ENCODE measurements around the gene NCOA5.

The NCOA5 gene

GRCh38 chr20:46122071-46122470 is 32.3 kb upstream of the NCOA5 start (continued):
- no peak for TF ChIP-seq ZNF280C (tag by site-specific recombination; IDR thresholded peaks at IDR 0.05)
- no peak for TF ChIP-seq MZF1 (tag by site-specific recombination; IDR thresholded peaks at IDR 0.05; ENCODE audit: borderline replicate concordance)
- no peak for TF ChIP-seq KLF17 (tag by site-specific recombination; IDR thresholded peaks at IDR 0.05)
- TF ChIP-seq ATF2 (tag by site-specific recombination; IDR thresholded peaks at IDR 0.05; ENCODE audit: low read depth), result no peak
- TF ChIP-seq ZFP69B (tag by site-specific recombination; IDR thresholded peaks at IDR 0.05), result no peak

GRCh38 chr20:46121184-46121930 is 31.6 kb upstream of the NCOA5 start:
- no peak overlapping the region for H3K4me3 ChIP-seq (ENCODE audit: low read depth, low read length)
- ChIA-PET POLR2A (no interaction called here), CTCF (interaction anchor here (0.7 kb wide), 1 partner anchor 98 kb away, joined by 3 read pairs; no protein-coding TSS in a partner anchor)
- H3K27ac ChIP-seq (ENCODE audit: extremely low read depth, low read depth, low read length), result no peak overlapping the region
- no peaks in the 10 kb centered on the region for H3K36me3 ChIP-seq (ENCODE audit: control insufficient read depth in 2 of 2, insufficient read depth in 1 of 2, low read length in 2 of 2)
- no peaks in the 10 kb centered on the region for H3K4me1 ChIP-seq (ENCODE audit: control insufficient read depth, insufficient read depth, low read length)
- no peaks in the 10 kb centered on the region for H3K9me3 ChIP-seq (ENCODE audit: control insufficient read depth, insufficient read depth, low read depth, low read length)
- no peak for TF ChIP-seq ZNF214 (tag by site-specific recombination; IDR thresholded peaks at IDR 0.05; ENCODE audit: borderline replicate concordance)
- no peak for TF ChIP-seq ZNF10 (tag by site-specific recombination; IDR thresholded peaks at IDR 0.05)

GRCh38 chr20:46120136-46120535 is 30.4 kb upstream of the NCOA5 start:
- CTCF ChIA-PET, result interaction anchor here (0.7 to 2.8 kb wide), 4 partner anchors 9 to 1284 kb away, joined by 3 to 13 read pairs (median 4); no protein-coding TSS in a partner anchor
- no peaks in the 10 kb centered on the region for H3K4me1 ChIP-seq (ENCODE audit: control insufficient read depth, insufficient read depth, low read length)
- H3K4me3 ChIP-seq (ENCODE audit: low read depth, low read length), result no peak overlapping the region
- H3K27ac ChIP-seq (ENCODE audit: extremely low read depth, low read depth, low read length), result no peak overlapping the region
- no peaks in the 10 kb centered on the region for H3K36me3 ChIP-seq (ENCODE audit: control insufficient read depth in 2 of 2, insufficient read depth in 1 of 2, low read length in 2 of 2)
- POLR2A ChIA-PET, result no interaction called here
- no peaks in the 10 kb centered on the region for H3K9me3 ChIP-seq (ENCODE audit: control insufficient read depth, insufficient read depth, low read depth, low read length)
- TF ChIP-seq ZNF157 (tag by site-specific recombination; IDR thresholded peaks at IDR 0.05) (no peak), ZNF221 (tag by site-specific recombination; IDR thresholded peaks at IDR 0.05; ENCODE audit: borderline replicate concordance) (no peak), PRDM4 (tag by site-specific recombination; IDR thresholded peaks at IDR 0.05) (no peak), ZNF560 (tag by site-specific recombination; IDR thresholded peaks at IDR 0.05; ENCODE audit: borderline replicate concordance) (no peak), ZNF174 (tag by site-specific recombination; IDR thresholded peaks at IDR 0.05) (no peak), SCRT2 (tag by site-specific recombination; IDR thresholded peaks at IDR 0.05) (no peak), CTCF (tag by site-specific recombination; IDR thresholded peaks at IDR 0.05) (no peak), ZNF121 (tag by site-specific recombination; IDR thresholded peaks at IDR 0.05) (no peak), ZNF639 (tag by site-specific recombination; IDR thresholded peaks at IDR 0.05) (no peak), HOXC10 (CRISPR knock-in tag; IDR thresholded peaks at IDR 0.05) (no peak), ZNF785 (tag by site-specific recombination; IDR thresholded peaks at IDR 0.05) (no peak), MYNN (tag by site-specific recombination; IDR thresholded peaks at IDR 0.05; ENCODE audit: borderline replicate concordance) (no peak), ZNF555 (tag by site-specific recombination; conservative IDR thresholded peaks at IDR 0.05) (no peak), ZNF24 (tag by site-specific recombination; IDR thresholded peaks at IDR 0.05) (no peak), ZNF621 (tag by site-specific recombination; IDR thresholded peaks at IDR 0.05) (no peak)

All from HEK293 (cell line).